ENCODE data around the gene S100A3. TPM values are rescaled to one million over a fixed set of nuclear protein-coding genes. Genes with fewer than 3 reads are reported as not detected.

Gene S100A3
- polyA plus RNA-seq, 2 of the 4 experiments (the other 2 are of a cell fraction), result 25.0 to 74.0 TPM

- no peak for FAIRE-seq
These were observed 1.9 kb upstream of the S100A3 start for GRCh38 chr1:153550827-153551500.

DNA sequence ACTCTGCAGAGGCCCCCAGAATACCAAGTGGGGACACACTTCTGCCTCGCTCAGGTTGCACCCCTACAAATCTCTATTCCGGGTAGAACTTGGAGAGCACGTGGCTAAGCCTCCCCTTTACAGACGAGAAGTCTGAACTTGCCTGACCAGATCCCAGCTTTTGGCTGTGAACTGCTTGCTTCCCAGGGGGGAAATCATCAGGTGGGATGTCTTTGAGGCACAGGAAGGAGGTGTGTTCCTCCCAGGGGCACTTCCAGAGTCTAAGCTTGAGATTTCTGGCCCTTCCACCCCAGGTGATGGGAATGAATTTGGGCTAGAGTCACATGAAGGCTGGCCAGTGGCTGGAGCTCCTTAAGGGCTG, 1.3 kb upstream of the S100A3 start:
- CTCF ChIA-PET, result interaction anchor here (1.0 to 16.2 kb wide), 8 partner anchors 13 to 198 kb away, joined by 3 to 141 read pairs (median 20); partner anchors contain the start of genes S100A2 and S100A6
- 86% methylated on average over 4 of the region's 4 CpGs for WGBS (ENCODE audit: missing lambda C conversion rate)
- no peak for FAIRE-seq
- POLR2A ChIA-PET, result interaction anchor here (2.2 to 4.1 kb wide), 2 partner anchors 16 kb away, joined by 9 to 18 read pairs; no protein-coding TSS in a partner anchor
- no peak for TF ChIP-seq JUN (IDR thresholded peaks at IDR 0.05)
- TF ChIP-seq, protein P1, sequence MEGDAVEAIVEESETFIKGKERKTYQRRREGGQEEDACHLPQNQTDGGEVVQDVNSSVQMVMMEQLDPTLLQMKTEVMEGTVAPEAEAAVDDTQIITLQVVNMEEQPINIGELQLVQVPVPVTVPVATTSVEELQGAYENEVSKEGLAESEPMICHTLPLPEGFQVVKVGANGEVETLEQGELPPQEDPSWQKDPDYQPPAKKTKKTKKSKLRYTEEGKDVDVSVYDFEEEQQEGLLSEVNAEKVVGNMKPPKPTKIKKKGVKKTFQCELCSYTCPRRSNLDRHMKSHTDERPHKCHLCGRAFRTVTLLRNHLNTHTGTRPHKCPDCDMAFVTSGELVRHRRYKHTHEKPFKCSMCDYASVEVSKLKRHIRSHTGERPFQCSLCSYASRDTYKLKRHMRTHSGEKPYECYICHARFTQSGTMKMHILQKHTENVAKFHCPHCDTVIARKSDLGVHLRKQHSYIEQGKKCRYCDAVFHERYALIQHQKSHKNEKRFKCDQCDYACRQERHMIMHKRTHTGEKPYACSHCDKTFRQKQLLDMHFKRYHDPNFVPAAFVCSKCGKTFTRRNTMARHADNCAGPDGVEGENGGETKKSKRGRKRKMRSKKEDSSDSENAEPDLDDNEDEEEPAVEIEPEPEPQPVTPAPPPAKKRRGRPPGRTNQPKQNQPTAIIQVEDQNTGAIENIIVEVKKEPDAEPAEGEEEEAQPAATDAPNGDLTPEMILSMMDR (IDR thresholded peaks at IDR 0.05), result no peak
- no peak for TF ChIP-seq HEYL (CRISPR knock-in tag; IDR thresholded peaks at IDR 0.05)
- TF ChIP-seq, protein P2, sequence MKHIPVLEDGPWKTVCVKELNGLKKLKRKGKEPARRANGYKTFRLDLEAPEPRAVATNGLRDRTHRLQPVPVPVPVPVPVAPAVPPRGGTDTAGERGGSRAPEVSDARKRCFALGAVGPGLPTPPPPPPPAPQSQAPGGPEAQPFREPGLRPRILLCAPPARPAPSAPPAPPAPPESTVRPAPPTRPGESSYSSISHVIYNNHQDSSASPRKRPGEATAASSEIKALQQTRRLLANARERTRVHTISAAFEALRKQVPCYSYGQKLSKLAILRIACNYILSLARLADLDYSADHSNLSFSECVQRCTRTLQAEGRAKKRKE (CRISPR knock-in tag; IDR thresholded peaks at IDR 0.05; ENCODE audit: low read depth), result no peak
- TF ChIP-seq SMC3 (IDR thresholded peaks at IDR 0.05), result no peak
- no peak for TF ChIP-seq FOXS1 (CRISPR knock-in tag; IDR thresholded peaks at IDR 0.05)
- TF ChIP-seq EP300 (IDR thresholded peaks at IDR 0.05), result no peak
- TF ChIP-seq MAFK (IDR thresholded peaks at IDR 0.05; ENCODE audit: partially characterized antibody), result no peak
- TF ChIP-seq MYC (IDR thresholded peaks at IDR 0.05; ENCODE audit: borderline replicate concordance, low read length), result no peak
- no peak for TF ChIP-seq MAZ (IDR thresholded peaks at IDR 0.05; ENCODE audit: borderline replicate concordance, low read depth, low read length)
- no peak for TF ChIP-seq CBX8 (IDR thresholded peaks at IDR 0.05)
- TF ChIP-seq RARB (CRISPR knock-in tag; IDR thresholded peaks at IDR 0.05), result no peak
- TF ChIP-seq, protein P3, sequence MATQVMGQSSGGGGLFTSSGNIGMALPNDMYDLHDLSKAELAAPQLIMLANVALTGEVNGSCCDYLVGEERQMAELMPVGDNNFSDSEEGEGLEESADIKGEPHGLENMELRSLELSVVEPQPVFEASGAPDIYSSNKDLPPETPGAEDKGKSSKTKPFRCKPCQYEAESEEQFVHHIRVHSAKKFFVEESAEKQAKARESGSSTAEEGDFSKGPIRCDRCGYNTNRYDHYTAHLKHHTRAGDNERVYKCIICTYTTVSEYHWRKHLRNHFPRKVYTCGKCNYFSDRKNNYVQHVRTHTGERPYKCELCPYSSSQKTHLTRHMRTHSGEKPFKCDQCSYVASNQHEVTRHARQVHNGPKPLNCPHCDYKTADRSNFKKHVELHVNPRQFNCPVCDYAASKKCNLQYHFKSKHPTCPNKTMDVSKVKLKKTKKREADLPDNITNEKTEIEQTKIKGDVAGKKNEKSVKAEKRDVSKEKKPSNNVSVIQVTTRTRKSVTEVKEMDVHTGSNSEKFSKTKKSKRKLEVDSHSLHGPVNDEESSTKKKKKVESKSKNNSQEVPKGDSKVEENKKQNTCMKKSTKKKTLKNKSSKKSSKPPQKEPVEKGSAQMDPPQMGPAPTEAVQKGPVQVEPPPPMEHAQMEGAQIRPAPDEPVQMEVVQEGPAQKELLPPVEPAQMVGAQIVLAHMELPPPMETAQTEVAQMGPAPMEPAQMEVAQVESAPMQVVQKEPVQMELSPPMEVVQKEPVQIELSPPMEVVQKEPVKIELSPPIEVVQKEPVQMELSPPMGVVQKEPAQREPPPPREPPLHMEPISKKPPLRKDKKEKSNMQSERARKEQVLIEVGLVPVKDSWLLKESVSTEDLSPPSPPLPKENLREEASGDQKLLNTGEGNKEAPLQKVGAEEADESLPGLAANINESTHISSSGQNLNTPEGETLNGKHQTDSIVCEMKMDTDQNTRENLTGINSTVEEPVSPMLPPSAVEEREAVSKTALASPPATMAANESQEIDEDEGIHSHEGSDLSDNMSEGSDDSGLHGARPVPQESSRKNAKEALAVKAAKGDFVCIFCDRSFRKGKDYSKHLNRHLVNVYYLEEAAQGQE (IDR thresholded peaks at IDR 0.05), result no peak
- no peak for TF ChIP-seq ZSCAN20 (CRISPR knock-in tag; IDR thresholded peaks at IDR 0.05)
- no peak for TF ChIP-seq ZC3H11A (IDR thresholded peaks at IDR 0.05)
- Histone ChIP-seq H3K4me1 (peaks cover 76% of the 10 kb centered on the region), H3K4me3 (no peak overlapping the region), H3K9me3 (no peaks in the 10 kb centered on the region), H3K27ac (peak overlapping the region; percentile 96 to 97), H3K4me2 (peak overlapping the region; percentile 99; the same call in 2 of the 3 replicates)
- no peak for ATAC-seq
- no peak for DNase-seq (ENCODE audit: low read depth in 1 of 2, low spot score in 1 of 2)

More at GRCh38 chr1:153550827-153551500, 1.9 kb upstream of the S100A3 start:
- CTCF ChIA-PET, result interaction anchor here (1.0 to 16.2 kb wide), 10 partner anchors 10 to 199 kb away, joined by 3 to 141 read pairs (median 11); partner anchors contain the start of genes S100A2, S100A5 and S100A6
- WGBS (ENCODE audit: missing lambda C conversion rate), result 94% methylated on average over 10 of the region's 10 CpGs
- POLR2A ChIA-PET, result interaction anchor here (2.2 to 4.1 kb wide), 2 partner anchors 15 to 16 kb away, joined by 9 to 18 read pairs; no protein-coding TSS in a partner anchor
- Histone ChIP-seq H3K27ac (peak overlapping the region; percentile 96 to 97), H3K9me3 (no peaks in the 10 kb centered on the region), H3K4me3 (no peak overlapping the region), H3K4me2 (no peak overlapping the region), H3K4me1 (peaks cover 70% of the 10 kb centered on the region)
- DNase-seq (ENCODE audit: low read depth in 1 of 2, low spot score in 1 of 2) (no peak), ATAC-seq (no peak)
- TF ChIP-seq RFX5 (IDR thresholded peaks at IDR 0.05), result no peak
- no peak for TF ChIP-seq HOXB13 (CRISPR knock-in tag; IDR thresholded peaks at IDR 0.05; ENCODE audit: low read depth)
- no peak for TF ChIP-seq FOXS1 (CRISPR knock-in tag; IDR thresholded peaks at IDR 0.05)
- no peak for TF ChIP-seq GATA3 (IDR thresholded peaks at IDR 0.05; ENCODE audit: borderline replicate concordance)
- TF ChIP-seq TP53 (CRISPR knock-in tag; IDR thresholded peaks at IDR 0.05), result no peak
- no peak for TF ChIP-seq HDAC2 (IDR thresholded peaks at IDR 0.05)

Measured in A549 (cell line).